Panc1 (cell line): ENCODE measurements around the gene HOXC4.

Source experiments
- POLR2AphosphoS5 ChIP-seq: IDR thresholded peaks from 2 replicates; pipeline ENCODE4 v1.6.1; 2012; ENCODE audit warnings: mild to moderate bottlenecking, low read depth, low read length, moderate library complexity
- SIN3A ChIP-seq: IDR thresholded peaks from 2 replicates; pipeline ENCODE4 v1.6.1; 2012; ENCODE audit warnings: low read depth, mild to moderate bottlenecking, low read length, moderate library complexity, borderline replicate concordance; ENCODE audit not compliant: insufficient read depth
- TF ChIP-seq, protein P1 (sequence below): fragments of 450-650 bp; IDR thresholded peaks from 2 replicates; pipeline ENCODE4 v1.5.1; 2017; ENCODE audit warnings: mild to moderate bottlenecking
- TF ChIP-seq, protein P2 (sequence below), 2 experiments: IDR thresholded peaks; 2 replicates each; pipeline ENCODE4 v1.6.1; 2011 to 2012; ENCODE audit warnings: low read depth in 2 of 2, control low read depth in 1 of 2, low read length in 1 of 2, mild to moderate bottlenecking in 1 of 2, moderate library complexity in 1 of 2; ENCODE audit not compliant: insufficient read depth in 1 of 2

- TF ChIP-seq, protein P1, sequence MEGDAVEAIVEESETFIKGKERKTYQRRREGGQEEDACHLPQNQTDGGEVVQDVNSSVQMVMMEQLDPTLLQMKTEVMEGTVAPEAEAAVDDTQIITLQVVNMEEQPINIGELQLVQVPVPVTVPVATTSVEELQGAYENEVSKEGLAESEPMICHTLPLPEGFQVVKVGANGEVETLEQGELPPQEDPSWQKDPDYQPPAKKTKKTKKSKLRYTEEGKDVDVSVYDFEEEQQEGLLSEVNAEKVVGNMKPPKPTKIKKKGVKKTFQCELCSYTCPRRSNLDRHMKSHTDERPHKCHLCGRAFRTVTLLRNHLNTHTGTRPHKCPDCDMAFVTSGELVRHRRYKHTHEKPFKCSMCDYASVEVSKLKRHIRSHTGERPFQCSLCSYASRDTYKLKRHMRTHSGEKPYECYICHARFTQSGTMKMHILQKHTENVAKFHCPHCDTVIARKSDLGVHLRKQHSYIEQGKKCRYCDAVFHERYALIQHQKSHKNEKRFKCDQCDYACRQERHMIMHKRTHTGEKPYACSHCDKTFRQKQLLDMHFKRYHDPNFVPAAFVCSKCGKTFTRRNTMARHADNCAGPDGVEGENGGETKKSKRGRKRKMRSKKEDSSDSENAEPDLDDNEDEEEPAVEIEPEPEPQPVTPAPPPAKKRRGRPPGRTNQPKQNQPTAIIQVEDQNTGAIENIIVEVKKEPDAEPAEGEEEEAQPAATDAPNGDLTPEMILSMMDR = peak; percentile 76
- TF ChIP-seq SIN3A (peak; percentile 80; the same call in 1 of the 2 replicates), POLR2AphosphoS5 (peak; percentile 73; the same call in 1 of the 2 replicates)
- TF ChIP-seq, protein P2, sequence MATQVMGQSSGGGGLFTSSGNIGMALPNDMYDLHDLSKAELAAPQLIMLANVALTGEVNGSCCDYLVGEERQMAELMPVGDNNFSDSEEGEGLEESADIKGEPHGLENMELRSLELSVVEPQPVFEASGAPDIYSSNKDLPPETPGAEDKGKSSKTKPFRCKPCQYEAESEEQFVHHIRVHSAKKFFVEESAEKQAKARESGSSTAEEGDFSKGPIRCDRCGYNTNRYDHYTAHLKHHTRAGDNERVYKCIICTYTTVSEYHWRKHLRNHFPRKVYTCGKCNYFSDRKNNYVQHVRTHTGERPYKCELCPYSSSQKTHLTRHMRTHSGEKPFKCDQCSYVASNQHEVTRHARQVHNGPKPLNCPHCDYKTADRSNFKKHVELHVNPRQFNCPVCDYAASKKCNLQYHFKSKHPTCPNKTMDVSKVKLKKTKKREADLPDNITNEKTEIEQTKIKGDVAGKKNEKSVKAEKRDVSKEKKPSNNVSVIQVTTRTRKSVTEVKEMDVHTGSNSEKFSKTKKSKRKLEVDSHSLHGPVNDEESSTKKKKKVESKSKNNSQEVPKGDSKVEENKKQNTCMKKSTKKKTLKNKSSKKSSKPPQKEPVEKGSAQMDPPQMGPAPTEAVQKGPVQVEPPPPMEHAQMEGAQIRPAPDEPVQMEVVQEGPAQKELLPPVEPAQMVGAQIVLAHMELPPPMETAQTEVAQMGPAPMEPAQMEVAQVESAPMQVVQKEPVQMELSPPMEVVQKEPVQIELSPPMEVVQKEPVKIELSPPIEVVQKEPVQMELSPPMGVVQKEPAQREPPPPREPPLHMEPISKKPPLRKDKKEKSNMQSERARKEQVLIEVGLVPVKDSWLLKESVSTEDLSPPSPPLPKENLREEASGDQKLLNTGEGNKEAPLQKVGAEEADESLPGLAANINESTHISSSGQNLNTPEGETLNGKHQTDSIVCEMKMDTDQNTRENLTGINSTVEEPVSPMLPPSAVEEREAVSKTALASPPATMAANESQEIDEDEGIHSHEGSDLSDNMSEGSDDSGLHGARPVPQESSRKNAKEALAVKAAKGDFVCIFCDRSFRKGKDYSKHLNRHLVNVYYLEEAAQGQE (IDR thresholded peaks at IDR 0.05; ENCODE audit: insufficient read depth in 1 of 2, low read depth in 2 of 2, low read length in 1 of 2) = no peak
Observed at GRCh38 chr12:54021432-54022013, 32.1 kb upstream of the HOXC4 start.
